Umbilical cord (tissue), 2 donors: ENCODE results near the gene ANKRD50. TPM values are rescaled to one million over a fixed set of nuclear protein-coding genes. Genes with fewer than 3 reads are reported as not detected.
A peak's percentile ranks its signal among the peaks of the same experiment; 100 is the strongest.

Experiments
- DNase-seq: peaks from one replicate; pipeline ENCODE4 v3.0.0-alpha.2; 2015; ENCODE audit warnings: low spot score
- total RNA-seq: library from RNA; depleted of rRNA; stranded (reverse); fragments of >200 nt; gene quantifications from one replicate; pipeline ENCODE4 v1.2.3, GENCODE V29; 2014; ENCODE audit warnings: low replicate concordance; ENCODE audit not compliant: insufficient read depth

ANKRD50 gene
- total RNA-seq = 69.1 TPM

DNA sequence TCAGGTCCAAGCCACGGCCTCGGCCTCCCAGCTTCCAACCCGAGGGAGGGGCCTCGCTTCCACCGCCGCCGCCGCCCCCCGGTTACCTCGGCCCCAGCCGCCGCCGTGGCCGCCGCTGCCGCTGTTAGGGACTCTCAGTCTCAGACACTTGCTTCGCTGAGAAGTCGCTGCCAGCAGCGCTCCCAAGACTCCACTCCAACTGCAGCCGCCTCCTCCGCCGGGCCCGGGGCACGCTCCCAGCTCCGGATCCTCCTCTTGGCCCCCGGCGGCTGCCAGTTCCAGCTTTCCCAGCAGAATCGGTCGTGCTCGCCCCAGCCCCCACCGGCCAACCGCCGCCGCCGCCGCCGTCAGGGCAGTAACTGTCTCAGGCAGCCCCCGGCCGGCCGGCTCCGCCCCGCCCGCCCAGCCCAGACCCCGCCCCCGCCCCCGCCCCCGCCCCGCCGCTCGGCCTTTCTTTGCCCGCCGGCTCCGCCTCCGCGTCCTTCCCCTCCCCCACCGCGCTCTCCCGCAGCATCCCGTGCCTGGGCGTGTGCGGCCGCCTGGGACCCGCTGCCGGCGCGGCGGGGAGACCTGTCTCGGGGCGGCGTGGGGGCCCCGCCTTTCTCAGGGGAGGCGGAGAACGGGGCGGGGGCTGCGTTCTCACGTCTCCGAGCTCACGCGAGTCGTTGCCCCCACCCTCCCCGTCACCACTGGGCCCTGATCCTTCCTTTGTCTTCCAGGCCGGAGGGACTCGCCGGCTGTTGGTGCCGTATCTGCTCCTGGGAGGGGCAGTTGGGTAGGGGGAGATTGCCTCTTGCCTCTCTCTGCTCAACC, at the start of gene ANKRD50:
Gene ANKRD50 (minus strand): TSS at position 361 of the 813 bp plus-strand sequence. CDS start 2,221 bp downstream, outside the sequence.
- peak; percentile 97 for DNase-seq

DNA sequence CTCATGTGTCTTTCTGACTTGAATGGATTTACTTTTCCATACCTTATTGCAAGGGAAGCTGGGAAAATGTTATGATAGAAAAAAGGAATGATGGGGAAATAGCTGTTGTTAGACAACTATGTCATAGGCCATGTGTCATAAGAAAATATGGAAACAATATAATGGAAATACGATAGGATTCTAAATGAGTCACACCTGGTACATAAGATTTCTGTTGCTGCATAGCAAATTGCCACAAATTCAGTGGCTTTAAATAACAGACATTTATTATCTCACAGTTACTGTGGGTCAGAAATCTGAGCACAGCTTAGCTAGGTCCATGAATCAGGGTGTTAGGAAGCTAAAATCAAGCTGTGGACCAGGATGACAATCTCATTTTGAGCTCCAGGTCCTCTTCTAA, 44.6 kb upstream of the ANKRD50 start:
- no peak for DNase-seq

GRCh38 chr4:124754681-124755080, 42.1 kb upstream of the ANKRD50 start:
- DNase-seq = no peak

DNA sequence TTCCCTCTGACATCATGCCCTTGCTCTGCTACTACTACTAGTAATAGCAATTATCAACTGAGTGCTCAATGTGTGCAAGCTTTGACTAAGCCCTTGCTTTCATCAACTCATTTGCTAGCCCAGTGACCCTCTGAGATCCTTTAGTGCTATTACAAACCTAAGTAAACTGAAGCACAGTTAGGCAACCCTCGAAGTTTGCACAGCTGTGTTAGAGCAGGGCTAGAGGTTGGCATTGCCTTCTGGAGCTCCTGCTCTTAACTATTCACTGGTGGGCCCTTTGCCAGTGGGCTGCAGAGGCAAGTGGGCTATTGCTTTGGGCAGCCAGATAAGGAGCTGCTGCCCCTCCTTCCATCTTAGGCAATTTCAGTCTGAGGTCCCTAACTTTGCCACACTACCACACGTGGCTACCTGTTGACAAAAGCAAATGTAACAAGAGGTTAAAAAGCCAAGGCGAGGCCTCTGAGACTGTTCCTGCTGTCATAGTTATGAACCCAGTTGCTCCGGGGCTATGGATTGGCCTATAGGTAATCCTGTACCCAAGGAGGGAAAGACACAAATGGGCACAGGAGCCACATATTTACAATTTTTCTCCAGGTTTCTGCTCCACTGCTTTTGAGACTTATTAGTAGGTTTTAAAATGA, 41.5 kb upstream of the ANKRD50 start:
- DNase-seq = no peak

GRCh38 chr4:124749421-124749820, 36.9 kb upstream of the ANKRD50 start:
- DNase-seq = no peak

DNA sequence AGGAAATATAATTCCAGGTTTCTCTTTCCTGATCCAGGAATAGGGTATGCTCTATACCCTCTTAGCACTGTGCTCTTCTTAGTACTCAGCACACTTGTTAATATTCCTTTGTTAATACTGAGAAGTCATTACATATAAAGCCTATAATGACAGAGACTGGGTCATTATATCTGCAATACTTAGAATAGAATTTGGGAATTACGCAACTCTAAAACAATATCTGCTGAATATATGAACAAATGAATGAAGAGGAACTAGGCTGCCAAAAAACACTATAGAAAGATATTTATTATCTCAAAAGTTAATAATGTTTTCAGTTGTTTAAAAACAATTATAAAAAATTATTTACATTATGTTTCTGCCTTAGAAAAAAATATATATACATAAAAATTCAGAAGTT, 36.4 kb upstream of the ANKRD50 start:
- no peak for DNase-seq

- DNase-seq = peak; percentile 69
Measured at GRCh38 chr4:124745985-124746801, 33.7 kb upstream of the ANKRD50 start.

- no peak for DNase-seq
Measured at GRCh38 chr4:124743711-124744110, 31.2 kb upstream of the ANKRD50 start.

DNA sequence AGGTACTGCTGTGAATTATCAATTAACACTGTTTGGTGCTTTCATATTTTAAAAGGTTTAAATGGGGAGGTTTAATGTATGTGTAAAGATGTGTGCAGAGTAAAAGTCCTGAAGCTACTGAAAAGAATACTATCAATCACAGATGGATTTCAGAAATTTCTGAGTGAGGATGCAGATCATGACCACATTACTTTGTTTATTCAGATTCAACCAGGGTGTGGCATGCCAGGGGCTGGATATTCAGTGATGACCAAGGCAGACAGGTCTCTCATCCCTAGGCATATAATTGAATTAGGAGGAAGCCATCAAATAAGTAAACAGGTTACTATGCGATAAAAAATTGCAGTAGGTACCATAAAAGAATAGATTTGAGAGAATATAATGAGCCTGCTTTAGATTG, 28.0 kb upstream of the ANKRD50 start:
- no peak for DNase-seq

DNA sequence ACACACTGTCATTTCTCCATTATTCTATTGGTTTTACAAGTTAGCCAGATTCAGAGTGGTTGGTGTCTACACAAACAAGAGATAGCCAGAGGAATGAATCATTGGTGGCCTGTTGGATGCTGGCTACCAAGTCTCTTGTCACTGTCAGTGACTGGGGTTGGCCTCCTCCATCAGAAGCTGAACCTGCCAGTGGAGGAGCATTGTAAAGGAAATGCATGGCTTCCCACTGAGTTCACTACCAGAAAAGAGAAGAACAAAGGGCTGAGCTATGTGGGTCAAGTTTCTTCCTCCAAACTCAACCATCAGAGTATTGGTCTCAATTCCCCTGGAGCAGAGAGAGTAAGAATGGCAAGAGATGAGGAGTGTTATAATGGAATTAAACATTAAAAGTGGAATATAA, 26.5 kb upstream of the ANKRD50 start:
- no peak for DNase-seq

DNA sequence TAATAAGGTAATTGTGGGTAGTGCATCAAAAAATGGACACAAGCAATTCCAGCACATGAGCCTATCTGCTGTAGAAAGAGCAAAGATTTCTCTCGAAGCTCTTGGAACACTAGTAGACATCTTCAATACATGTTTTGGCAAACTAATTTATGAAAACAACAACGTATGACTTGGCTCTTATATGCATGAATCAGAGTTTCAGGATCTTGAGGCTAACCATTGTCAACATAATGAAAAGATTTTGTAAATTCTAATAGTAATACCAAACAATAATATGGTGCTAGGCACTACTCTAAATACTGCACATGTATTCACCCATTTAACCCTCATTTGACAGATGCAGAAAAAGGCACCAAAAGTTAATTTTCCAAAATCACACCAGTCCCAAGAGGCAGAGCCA, 25.1 kb upstream of the ANKRD50 start:
- no peak for DNase-seq

GRCh38 chr4:124736526-124736925, 24.0 kb upstream of the ANKRD50 start:
- DNase-seq = no peak

- no peak for DNase-seq
Measured at GRCh38 chr4:124727331-124727890, 14.9 kb upstream of the ANKRD50 start.

- DNase-seq = no peak
Measured at GRCh38 chr4:124726269-124726668, 13.7 kb upstream of the ANKRD50 start.

DNA sequence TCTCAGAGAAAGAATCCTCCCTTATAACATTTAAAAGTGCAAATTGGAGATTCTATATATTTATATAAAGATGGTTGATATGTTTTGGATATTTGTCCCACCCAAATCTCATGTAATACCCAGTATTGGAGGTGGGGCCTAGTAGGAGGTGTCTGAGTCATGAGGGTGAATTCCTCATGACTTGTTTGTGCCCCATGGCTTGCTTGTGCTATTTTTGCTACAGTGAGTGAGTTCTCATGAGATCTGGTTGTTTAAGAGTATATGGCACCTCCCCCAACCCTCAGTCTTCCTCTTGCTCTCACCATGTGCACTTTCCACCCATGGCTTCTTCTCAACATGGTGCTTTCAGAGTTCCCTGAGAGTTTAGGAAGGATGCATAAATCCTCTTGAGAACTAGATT, 9.5 kb upstream of the ANKRD50 start:
- no peak for DNase-seq

DNA sequence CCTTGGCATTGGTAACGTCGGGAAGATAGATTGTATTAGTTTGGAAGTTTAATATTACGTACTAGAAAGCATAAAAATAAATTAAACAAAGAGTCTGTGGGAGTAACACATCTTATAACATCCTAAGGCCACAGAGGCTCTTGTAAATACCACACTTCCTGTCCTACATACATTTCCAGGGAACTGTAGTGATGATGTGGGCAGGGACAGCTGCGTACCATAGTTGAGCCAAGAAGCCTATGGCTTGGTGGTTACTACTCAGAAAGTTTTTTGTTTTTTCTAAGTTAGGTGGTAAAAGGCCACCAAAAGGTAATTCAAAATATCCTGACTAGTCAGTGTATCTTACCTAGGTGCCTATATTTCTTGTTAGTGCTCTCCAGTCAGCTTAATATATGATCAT, 4.6 kb upstream of the ANKRD50 start:
- DNase-seq = no peak

DNA sequence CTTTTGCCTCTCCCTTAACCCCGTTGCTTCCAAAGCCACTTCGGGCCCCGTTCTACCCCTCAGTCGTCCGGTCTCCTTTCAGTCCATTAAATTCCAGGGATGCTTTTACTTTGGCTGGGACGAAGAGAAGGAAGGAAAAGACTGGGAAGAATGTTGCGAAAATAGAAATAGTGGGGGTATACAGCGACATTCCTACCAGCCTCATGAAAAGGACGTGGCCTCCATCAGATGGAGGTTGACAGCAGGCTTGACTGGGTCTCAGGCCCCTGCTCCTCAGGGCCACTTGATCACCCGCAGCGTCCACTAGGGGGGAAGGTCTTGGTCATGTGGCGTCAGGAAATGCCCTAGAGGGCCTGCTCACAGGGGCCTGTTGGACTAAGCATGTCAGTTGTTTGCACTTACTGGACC, 657 bp upstream of the ANKRD50 start:
- DNase-seq = peak; percentile 80

DNA sequence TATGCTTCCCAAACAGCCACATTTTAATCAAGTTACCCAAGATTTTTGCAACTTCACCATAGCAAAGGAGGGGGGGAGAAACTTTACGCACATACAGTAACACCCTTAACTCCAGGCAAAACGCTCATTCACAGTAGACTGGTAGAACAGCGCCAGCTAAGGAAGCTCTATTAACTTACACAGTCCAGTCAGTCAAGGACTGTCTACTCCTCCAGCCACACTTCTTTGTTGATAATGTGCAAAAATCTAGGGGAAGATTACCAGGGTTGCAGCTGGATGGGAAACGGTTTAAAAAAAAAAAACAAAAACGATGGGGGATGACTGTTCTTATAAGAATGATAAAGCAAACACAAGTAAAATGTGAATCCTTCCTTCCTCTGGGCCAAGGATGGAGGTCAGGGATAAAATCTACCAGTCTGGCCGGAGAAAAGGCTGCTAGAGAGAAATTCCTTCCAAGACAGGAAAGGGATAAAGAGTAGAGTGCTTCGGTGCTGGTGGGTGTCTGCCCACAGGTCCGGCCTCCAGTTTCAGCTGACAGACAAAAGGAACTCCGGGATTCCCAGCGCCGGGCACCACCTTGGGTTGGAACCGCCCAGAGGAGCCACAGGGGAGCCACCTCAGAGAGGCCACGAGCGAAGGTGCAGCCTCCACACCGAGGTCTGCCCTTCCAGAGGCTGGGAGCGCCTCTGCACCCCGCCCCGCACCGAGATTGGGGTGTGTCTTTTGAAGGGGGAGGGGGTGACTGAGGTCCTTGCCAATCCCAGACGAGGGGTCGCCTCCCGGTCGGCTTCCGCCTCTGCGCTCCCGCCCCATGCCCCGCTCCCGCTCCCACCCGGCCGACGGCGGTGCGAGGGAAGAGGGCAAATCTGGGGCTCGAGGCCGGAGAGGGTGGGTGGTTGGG, 811 bp downstream of the ANKRD50 start:
- peak; percentile 82 for DNase-seq

GRCh38 chr4:124710911-124711310, 1.6 kb downstream of the ANKRD50 start:
- peak; percentile 36 for DNase-seq

GRCh38 chr4:124710015-124710741, 2.4 kb downstream of the ANKRD50 start:
- peak; percentile 7 for DNase-seq
